SK-N-SH (cell line): ENCODE results near the gene PCMT1. TPM values are rescaled to one million over a fixed set of nuclear protein-coding genes. Genes with fewer than 3 reads are reported as not detected.

Experiments used
- CTCF ChIA-PET: fragments of 300-600, 350-600 bp; formaldehyde crosslinking; extraction: SDS; loops from one replicate; lab custom pipeline; 2021; lab: Yijun Ruan, JAX
- POLR2A ChIA-PET: fragments of 350-600 bp; sonication (Branson Sonifier 250); formaldehyde crosslinking; extraction: SDS; loops from one replicate; lab custom pipeline; 2020; ENCODE audit warnings: antibody characterized with exemption, inconsistent platforms; lab: Yijun Ruan, JAX
- DNase-seq: peaks from one replicate; pipeline ENCODE4 v3.0.0; 2012
- H2AFZ ChIP-seq: fragments of 200-600 bp; sonication (generic); 2 replicates; pipeline ENCODE4 v1.8.1; 2016; ENCODE audit warnings: antibody characterized with exemption, mild to moderate bottlenecking, low read depth
- H3F3A ChIP-seq: fragments of 200-600 bp; sonication (generic); replicated peaks from 2 replicates; pipeline ENCODE3; 2016; ENCODE audit warnings: antibody characterized with exemption, mild to moderate bottlenecking; ENCODE audit not compliant: insufficient read depth
- H3K27ac ChIP-seq, 2 experiments: fragments of 200-500 bp in 1 of 2; fragments of 200-600 bp in 1 of 2; sonication (Bioruptor generic) in 1 of 2; sonication (generic), shearing (Covaris generic) in 1 of 2; 2 replicates each; pipeline versions ENCODE4 v1.5.1 to v1.6.1; 2014 to 2016; ENCODE audit warnings: low read depth in 2 of 2, inconsistent platforms in 1 of 2, low read length in 1 of 2, mild to moderate bottlenecking in 1 of 2, mixed read lengths in 1 of 2
- H3K27me3 ChIP-seq: fragments of 200-600 bp; sonication (generic), shearing (Covaris generic); 2 replicates; pipeline ENCODE4 v1.6.1; 2016; ENCODE audit warnings: mixed run types; ENCODE audit not compliant: insufficient read depth
- H3K36me3 ChIP-seq, 2 experiments: fragments of 200-500 bp in 1 of 2; fragments of 200-600 bp in 1 of 2; sonication (Bioruptor generic) in 1 of 2; sonication (generic) in 1 of 2; replicated peaks in 1 of 2; 2 replicates each; pipeline versions ENCODE3 to v1.5.1; 2014 to 2016; ENCODE audit warnings: low read length in 1 of 2, mild to moderate bottlenecking in 1 of 2; ENCODE audit not compliant: insufficient read depth in 2 of 2, control insufficient read depth in 1 of 2
- H3K4me1 ChIP-seq, 2 experiments: fragments of 200-500 bp in 1 of 2; fragments of 200-600 bp in 1 of 2; sonication (Bioruptor generic) in 1 of 2; sonication (generic), shearing (Covaris generic) in 1 of 2; 2 replicates each; pipeline versions ENCODE4 v1.5.1 to v1.6.1; 2014 to 2016; ENCODE audit warnings: low read depth in 1 of 2, low read length in 1 of 2, mixed run types in 1 of 2; ENCODE audit not compliant: insufficient read depth in 2 of 2, control insufficient read depth in 1 of 2
- H3K4me2 ChIP-seq: fragments of 200-600 bp; sonication (generic), shearing (Covaris generic); 2 replicates; pipeline ENCODE4 v1.6.1; 2017; ENCODE audit warnings: mixed run types
- H3K4me3 ChIP-seq, 2 experiments: fragments of 200-500 bp in 1 of 2; fragments of 200-600 bp in 1 of 2; sonication (Bioruptor generic) in 1 of 2; sonication (generic), shearing (Covaris generic) in 1 of 2; 2 replicates each; pipeline versions ENCODE4 v1.5.1 to v1.8.1; 2014 to 2016; ENCODE audit warnings: low read depth in 2 of 2, inconsistent platforms in 1 of 2, low read length in 1 of 2, mild to moderate bottlenecking in 1 of 2, mixed read lengths in 1 of 2, moderate library complexity in 1 of 2
- H3K79me2 ChIP-seq: fragments of 200-600 bp; sonication (generic); 2 replicates; pipeline ENCODE4 v1.8.1; 2017; ENCODE audit warnings: mild to moderate bottlenecking; ENCODE audit not compliant: insufficient read depth
- H3K9ac ChIP-seq: fragments of 200-600 bp; sonication (generic); 2 replicates; pipeline ENCODE4 v1.6.1; 2017; ENCODE audit warnings: mixed run types
- H3K9me2 ChIP-seq: fragments of 200-600 bp; sonication (generic); 2 replicates; pipeline ENCODE4 v1.6.1; 2017; ENCODE audit warnings: mixed run types
- H3K9me3 ChIP-seq: fragments of 200-600 bp; sonication (generic); 2 replicates; pipeline ENCODE4 v1.6.1; 2017; ENCODE audit warnings: mixed run types, mild to moderate bottlenecking, moderate library complexity
- H4K20me1 ChIP-seq: fragments of 200-600 bp; sonication (generic); 2 replicates; pipeline ENCODE4 v1.6.1; 2017; ENCODE audit warnings: mild to moderate bottlenecking, mixed run types; ENCODE audit not compliant: insufficient read depth
- CHD2 ChIP-seq: fragments of 150-350 bp; IDR thresholded peaks from 2 replicates; pipeline ENCODE4 v1.6.1; 2018; ENCODE audit warnings: low read length; ENCODE audit not compliant: partially characterized antibody
- ELF1 ChIP-seq: IDR thresholded peaks from 2 replicates; pipeline ENCODE4 v1.4.0; 2012
- EP300 ChIP-seq, 2 experiments: IDR thresholded peaks; 2 replicates each; pipeline versions ENCODE4 v1.4.0 to v1.6.1; 2012; ENCODE audit warnings: borderline replicate concordance in 1 of 2, low read depth in 1 of 2, low read length in 1 of 2
- FOSL2 ChIP-seq: IDR thresholded peaks from 2 replicates; pipeline ENCODE4 v1.4.0; 2012; ENCODE audit warnings: low read depth, mild to moderate bottlenecking, moderate library complexity, borderline replicate concordance
- GABPA ChIP-seq: IDR thresholded peaks from 2 replicates; pipeline ENCODE4 v1.4.0; 2012; ENCODE audit warnings: low read depth, mild to moderate bottlenecking
- JUND ChIP-seq: IDR thresholded peaks from 2 replicates; pipeline ENCODE4 v1.4.0; 2012
- MAX ChIP-seq: IDR thresholded peaks from 2 replicates; pipeline ENCODE4 v1.4.0; 2012; ENCODE audit warnings: low read depth
- NFIC ChIP-seq: IDR thresholded peaks from 2 replicates; pipeline ENCODE4 v1.4.0; 2012; ENCODE audit warnings: borderline replicate concordance
- PBX3 ChIP-seq: IDR thresholded peaks from 2 replicates; pipeline ENCODE4; 2012
- POLR2AphosphoS5 ChIP-seq: IDR thresholded peaks from 2 replicates; pipeline ENCODE4 v1.6.1; 2012; ENCODE audit warnings: low read depth, low read length
- RXRA ChIP-seq: IDR thresholded peaks from 2 replicates; pipeline ENCODE4 v1.4.0; 2012; ENCODE audit warnings: low read depth, mild to moderate bottlenecking, borderline replicate concordance
- TCF12 ChIP-seq: IDR thresholded peaks from 2 replicates; pipeline ENCODE4 v1.4.0; 2012
- TEAD4 ChIP-seq: IDR thresholded peaks from 2 replicates; pipeline ENCODE4 v1.4.0; 2012; ENCODE audit warnings: mild to moderate bottlenecking, borderline replicate concordance; ENCODE audit not compliant: insufficient read depth
- USF2 ChIP-seq: fragments of 150-350 bp; IDR thresholded peaks from 2 replicates; pipeline ENCODE4 v1.6.1; 2017; ENCODE audit warnings: antibody characterized with exemption, low read length, low read depth, borderline replicate concordance
- YY1 ChIP-seq: IDR thresholded peaks from 2 replicates; pipeline ENCODE4 v1.4.0; 2012; ENCODE audit warnings: low read depth, mild to moderate bottlenecking
- WGBS: methylation state at CpG from one replicate; pipeline ENCODE4 v1.1.6; 2017; ENCODE audit warnings: low lambda C conversion rate; 5-methylcytosine and 5-hydroxymethylcytosine counted together
- polyA plus RNA-seq, 3 experiments: library from polyadenylated mRNA; depleted of rRNA; stranded (reverse); fragments of >200 nt; gene quantifications; 2 replicates each; pipeline ENCODE4 v1.2.3, GENCODE V29; 2012

The PCMT1 gene
- polyA plus RNA-seq, 1 of the 3 experiments (the other 2 are of a cell fraction), result 190 TPM

GRCh38 chr6:149854532-149854931 lies 105.0 kb downstream of the PCMT1 start:
- Histone ChIP-seq H3K4me3 (no peak overlapping the region; a peak in 1 of 4 replicates), H3F3A (peaks cover 43% of the 10 kb centered on the region), H3K36me3 (peaks cover 0 to 7% of the 10 kb centered on the region in 2 experiments), H3K4me1 (peaks cover 8 to 42% of the 10 kb centered on the region in 2 experiments), H3K9me3 (no peaks in the 10 kb centered on the region)
- CTCF ChIA-PET, result interaction anchor here (0.7 to 1.0 kb wide), 2 partner anchors 9 to 21 kb away, joined by 3 read pairs; no protein-coding TSS in a partner anchor
- no peak for DNase-seq
- TF ChIP-seq CHD2, result no peak
- TF ChIP-seq ELF1, result peak; percentile 36; the same call in 1 of the 2 replicates
- TF ChIP-seq, all 33 proteins: peak for 1
- H4K20me1 ChIP-seq, result no peaks in the 10 kb centered on the region
- 0 out of 2 replicates have a peak overlapping the region, but pooled peaks have one; percentile 51 for H2AFZ ChIP-seq
- H3K27ac ChIP-seq, result peak overlapping the region; percentile 76 to 98
- no peaks in the 10 kb centered on the region for H3K9me2 ChIP-seq
- POLR2A ChIA-PET, result no interaction called here
- H3K27me3 ChIP-seq, result no peaks in the 10 kb centered on the region
- peaks cover 61% of the 10 kb centered on the region for H3K79me2 ChIP-seq
- H3K9ac ChIP-seq, result peak overlapping the region; percentile 77; the same call in 1 of the 2 replicates
- WGBS, result 70% methylated on average over 6 of the region's 6 CpGs
- H3K4me2 ChIP-seq, result peak overlapping the region; percentile 73

DNA sequence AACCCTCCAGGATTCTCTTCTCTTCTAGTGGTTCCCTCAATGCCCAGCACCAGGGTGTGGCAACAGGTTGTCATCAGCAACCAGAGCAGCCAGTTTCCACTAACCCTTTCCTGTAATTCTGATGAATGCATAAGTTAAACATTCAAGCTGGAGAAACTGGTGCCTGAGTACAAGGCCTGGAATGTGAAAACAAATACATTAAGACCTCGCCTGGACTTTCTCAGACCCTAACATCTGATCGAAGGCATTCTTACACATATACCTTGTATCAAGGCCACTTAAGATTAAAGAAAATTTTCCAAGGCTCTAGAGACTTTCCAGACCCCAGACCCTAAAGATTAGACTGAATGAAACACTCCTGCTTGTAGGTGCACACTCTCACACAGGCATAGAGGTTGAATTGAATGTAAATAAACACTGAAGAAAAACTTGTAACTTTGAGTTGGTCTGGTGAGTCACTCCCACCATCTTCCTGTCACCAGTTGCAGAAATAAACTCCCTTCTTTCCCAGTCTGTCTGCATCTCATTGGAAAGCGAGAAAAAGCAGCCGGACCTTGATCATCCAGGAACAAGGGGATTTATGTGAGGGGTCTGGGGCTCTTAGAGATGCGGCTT lies 105.6 kb downstream of the PCMT1 start:
- Histone ChIP-seq H3K27me3 (no peaks in the 10 kb centered on the region), H3K4me3 (peak overlapping the region; percentile 25 to 48; a peak in 3 of 4 replicates), H3K79me2 (peaks cover 65% of the 10 kb centered on the region), H3K4me1 (peaks cover 8 to 44% of the 10 kb centered on the region in 2 experiments), H4K20me1 (no peaks in the 10 kb centered on the region), H3K4me2 (peak overlapping the region; percentile 73), H3K9me2 (no peaks in the 10 kb centered on the region), H2AFZ (0 out of 2 replicates have a peak overlapping the region, but pooled peaks have one; percentile 55), H3K9ac (peak overlapping the region; percentile 77), H3K36me3 (peaks cover 0 to 7% of the 10 kb centered on the region in 2 experiments), H3F3A (peaks cover 43% of the 10 kb centered on the region), H3K9me3 (no peaks in the 10 kb centered on the region), H3K27ac (peak overlapping the region; percentile 76 to 98)
- no peak for DNase-seq
- TF ChIP-seq EP300 (IDR thresholded peaks at IDR 0.05; ENCODE audit: borderline replicate concordance in 1 of 2, low read depth in 1 of 2, low read length in 1 of 2) (peak in 1 of 2 experiments; percentile 80; a peak in 1 of 4 replicates), JUND (peak; percentile 54), FOSL2 (peak; percentile 51), YY1 (no peak), TEAD4 (peak; percentile 80), USF2 (no peak), GABPA (no peak), PBX3 (peak; percentile 73), RXRA (peak; percentile 34; the same call in 1 of the 2 replicates), NFIC (peak; percentile 65; the same call in 1 of the 2 replicates), TCF12 (peak; percentile 94), POLR2AphosphoS5 (peak; percentile 45; the same call in 1 of the 2 replicates), MAX (peak; percentile 65)
- POLR2A ChIA-PET, result no interaction called here
- CTCF ChIA-PET, result interaction anchor here (0.7 to 1.0 kb wide), 2 partner anchors 8 to 21 kb away, joined by 3 read pairs; no protein-coding TSS in a partner anchor
- 13% methylated on average over 5 of the region's 5 CpGs for WGBS
